AG08396 (cell line): ENCODE measurements around the gene IGF2BP2.
"Not testable (repeated sequence)": the region's sequence is repeated elsewhere in the genome, so short reads cannot be mapped to it uniquely, and the experiment has no call there.

Experiments used
- DNase-seq: peaks from one replicate; pipeline ENCODE4 v3.0.0; 2012; ENCODE audit warnings: low spot score, mixed read lengths

IGF2BP2 gene

GRCh38 chr3:185825006-185825638 is at the start of gene IGF2BP2:
IGF2BP2 (minus strand) TSS chr3:185825042; CDS start chr3:185824960, 82 bp downstream.
- peak; percentile 88 for DNase-seq

GRCh38 chr3:185874119-185874518 is 49.3 kb upstream of the IGF2BP2 start:
- DNase-seq = no peak

- DNase-seq = no peak
These were observed 42.8 kb upstream of the IGF2BP2 start for GRCh38 chr3:185867650-185868049.

GRCh38 chr3:185866995-185867394 is 42.2 kb upstream of the IGF2BP2 start:
- DNase-seq = no peak

- no peak for DNase-seq
These were observed 41.7 kb upstream of the IGF2BP2 start for GRCh38 chr3:185866555-185866954.

GRCh38 chr3:185865247-185865646 is 40.4 kb upstream of the IGF2BP2 start:
- no peak for DNase-seq

- no peak for DNase-seq
These were observed 39.9 kb upstream of the IGF2BP2 start for GRCh38 chr3:185864767-185865166.

- no peak for DNase-seq
These were observed 38.1 kb upstream of the IGF2BP2 start for GRCh38 chr3:185862920-185863319.

GRCh38 chr3:185859294-185859972 is 34.6 kb upstream of the IGF2BP2 start:
- no peak for DNase-seq

- no peak for DNase-seq
These were observed 33.8 kb upstream of the IGF2BP2 start for GRCh38 chr3:185858502-185859225.

- DNase-seq = no peak
These were observed 32.4 kb upstream of the IGF2BP2 start for GRCh38 chr3:185857208-185857607.

GRCh38 chr3:185856652-185857051 is 31.8 kb upstream of the IGF2BP2 start:
- DNase-seq = no peak

- not testable (repeated sequence) for DNase-seq
These were observed 28.9 kb upstream of the IGF2BP2 start for GRCh38 chr3:185853771-185854170.

GRCh38 chr3:185852635-185853034 is 27.8 kb upstream of the IGF2BP2 start:
- no peak for DNase-seq

GRCh38 chr3:185851959-185852358 is 27.1 kb upstream of the IGF2BP2 start:
- no peak for DNase-seq

GRCh38 chr3:185851046-185851445 is 26.2 kb upstream of the IGF2BP2 start:
- DNase-seq = no peak

- DNase-seq = no peak
These were observed 22.7 kb upstream of the IGF2BP2 start for GRCh38 chr3:185847506-185847905.

GRCh38 chr3:185846037-185846436 is 21.2 kb upstream of the IGF2BP2 start:
- DNase-seq = no peak

GRCh38 chr3:185844051-185844450 is 19.2 kb upstream of the IGF2BP2 start:
- no peak for DNase-seq

GRCh38 chr3:185843635-185844034 is 18.8 kb upstream of the IGF2BP2 start:
- no peak for DNase-seq

GRCh38 chr3:185843126-185843525 is 18.3 kb upstream of the IGF2BP2 start:
- no peak for DNase-seq

GRCh38 chr3:185842241-185842640 is 17.4 kb upstream of the IGF2BP2 start:
- DNase-seq = no peak

GRCh38 chr3:185838417-185838989 is 13.7 kb upstream of the IGF2BP2 start:
- not testable (repeated sequence) for DNase-seq
